Measurements from ENCODE around the gene TP53INP2. TPM values are rescaled to one million over a fixed set of nuclear protein-coding genes. Genes with fewer than 3 reads are reported as not detected.

The TP53INP2 gene
- total and polyA plus RNA-seq, 2 of the 4 experiments (the other 2 are of a cell fraction), result 1.3 to 7.4 TPM

DNA sequence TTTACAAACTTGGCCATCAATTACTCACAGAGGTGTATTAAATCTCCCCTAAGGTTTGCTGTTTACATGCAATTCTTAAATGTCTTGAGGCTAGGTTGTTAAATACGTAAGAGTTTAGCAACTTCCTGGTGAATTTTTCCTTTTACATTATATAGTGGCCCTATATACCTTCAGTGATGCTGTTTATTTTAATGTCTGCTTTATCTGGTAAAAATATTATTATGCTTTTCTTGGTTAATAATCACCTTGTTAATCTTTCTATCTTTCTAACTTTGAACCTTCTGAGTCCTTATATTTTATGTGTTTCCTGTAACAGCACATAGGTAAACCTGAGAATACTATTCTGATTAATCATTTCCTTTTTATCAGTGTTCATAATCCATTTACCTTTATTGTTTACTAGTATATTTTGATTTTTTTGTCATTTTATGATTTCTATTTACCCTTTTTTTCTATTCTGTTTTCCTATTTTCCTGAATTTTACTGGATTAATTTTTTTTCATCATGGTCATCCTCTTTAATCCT, 57.9 kb downstream of the TP53INP2 start:
- no TSS peak for BruUV-seq (replicated peaks)
- no peak overlapping the region for H2BK5ac ChIP-seq (ENCODE audit: low read depth, low read length, poor library complexity, severe bottlenecking)
- H4K91ac ChIP-seq (ENCODE audit: insufficient read depth, low read depth, low read length), result no peak overlapping the region
- no peaks in the 10 kb centered on the region for H3K4me1 ChIP-seq (ENCODE audit: control insufficient read depth, insufficient read depth, low read length)
- no peak overlapping the region for H3K27ac ChIP-seq (ENCODE audit: insufficient read depth, low read length)
- H3K56ac ChIP-seq (ENCODE audit: extremely low read depth, insufficient read depth, low read length), result no peak overlapping the region
- no peaks in the 10 kb centered on the region for H4K20me1 ChIP-seq (ENCODE audit: insufficient read depth, low read length)
- DNase-seq, result no peak
- H4K5ac ChIP-seq (ENCODE audit: low read depth, low read length), result no peak overlapping the region
- H3K9me3 ChIP-seq (ENCODE audit: control insufficient read depth, insufficient read depth, low read length), result no peaks in the 10 kb centered on the region
- POLR2A ChIA-PET (ENCODE audit: unreplicated experiment), result no interaction called here
- peaks cover 31% of the 10 kb centered on the region for H3K36me3 ChIP-seq (ENCODE audit: control insufficient read depth, insufficient read depth, low read length)
- H3K27me3 ChIP-seq (ENCODE audit: control insufficient read depth, insufficient read depth, low read length), result no peaks in the 10 kb centered on the region
- no peak overlapping the region for H3K18ac ChIP-seq (ENCODE audit: low read depth, low read length)
- no peak overlapping the region for H2BK20ac ChIP-seq (ENCODE audit: low read depth, low read length)
- no peak overlapping the region for H3K9ac ChIP-seq (ENCODE audit: low read depth, low read length)
- peaks cover 15 to 38% of the 10 kb centered on the region in 2 experiments; a peak in 3 of 4 replicates for H3K79me1 ChIP-seq (ENCODE audit: low read depth in 1 of 2, low read length in 2 of 2)
- H2AFZ ChIP-seq (replicated peaks; ENCODE audit: low read length, poor library complexity), result no peak overlapping the region
- no peak overlapping the region for H3K4me3 ChIP-seq (ENCODE audit: insufficient read depth, low read depth, low read length)
- H2AK9ac ChIP-seq (replicated peaks; ENCODE audit: low read depth, low read length, poor library complexity), result no peak overlapping the region
- WGBS, 2 experiments (ENCODE audit: extremely low coverage in 2 of 2, insufficient read length in 1 of 2), result no CpG with 5 or more reads among the region's 1 CpG
- dilution Hi-C loops (cut with HindIII; ENCODE audit: low sequenced_read_pairs, unreplicated experiment) (no loop called here), intact Hi-C loops (cut with micrococcal nuclease) (no loop called here), in situ Hi-C loops (cut with MboI; ENCODE audit: low sequenced_read_pairs) (loop anchor here (10.0 kb wide), 1 partner anchor 177 kb away; no protein-coding TSS in a partner anchor)
- H3K4ac ChIP-seq (ENCODE audit: low read depth, low read length), result no peak overlapping the region
- H3K23ac ChIP-seq (ENCODE audit: low read depth, low read length), result no peak overlapping the region
- H2AK5ac ChIP-seq (ENCODE audit: low read depth, low read length), result no peak overlapping the region
- CTCF ChIA-PET, result no interaction called here
- H2BK15ac ChIP-seq (ENCODE audit: low read depth, low read length), result no peak overlapping the region
- no peak overlapping the region for H4K8ac ChIP-seq (ENCODE audit: low read depth in 2 of 2, low read length in 2 of 2)
- TF ChIP-seq POLR2A (IDR thresholded peaks at IDR 0.05; ENCODE audit: low read depth, low read length), result no peak
- no peak for TF ChIP-seq RFX5 (IDR thresholded peaks at IDR 0.05; ENCODE audit: low read depth, low read length)
- no peak for TF ChIP-seq CHD1 (IDR thresholded peaks at IDR 0.05; ENCODE audit: low read depth, low read length)
- TF ChIP-seq MXI1 (IDR thresholded peaks at IDR 0.05; ENCODE audit: borderline replicate concordance, low read depth, low read length), result no peak
- no peak for TF ChIP-seq RAD21 (IDR thresholded peaks at IDR 0.05; ENCODE audit: low read length)
- TF ChIP-seq, protein P1, sequence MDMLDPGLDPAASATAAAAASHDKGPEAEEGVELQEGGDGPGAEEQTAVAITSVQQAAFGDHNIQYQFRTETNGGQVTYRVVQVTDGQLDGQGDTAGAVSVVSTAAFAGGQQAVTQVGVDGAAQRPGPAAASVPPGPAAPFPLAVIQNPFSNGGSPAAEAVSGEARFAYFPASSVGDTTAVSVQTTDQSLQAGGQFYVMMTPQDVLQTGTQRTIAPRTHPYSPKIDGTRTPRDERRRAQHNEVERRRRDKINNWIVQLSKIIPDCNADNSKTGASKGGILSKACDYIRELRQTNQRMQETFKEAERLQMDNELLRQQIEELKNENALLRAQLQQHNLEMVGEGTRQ (IDR thresholded peaks at IDR 0.05; ENCODE audit: low read depth, low read length), result no peak
- no peak for TF ChIP-seq MAFK (IDR thresholded peaks at IDR 0.05; ENCODE audit: low read depth, low read length)
- TF ChIP-seq, protein P2, sequence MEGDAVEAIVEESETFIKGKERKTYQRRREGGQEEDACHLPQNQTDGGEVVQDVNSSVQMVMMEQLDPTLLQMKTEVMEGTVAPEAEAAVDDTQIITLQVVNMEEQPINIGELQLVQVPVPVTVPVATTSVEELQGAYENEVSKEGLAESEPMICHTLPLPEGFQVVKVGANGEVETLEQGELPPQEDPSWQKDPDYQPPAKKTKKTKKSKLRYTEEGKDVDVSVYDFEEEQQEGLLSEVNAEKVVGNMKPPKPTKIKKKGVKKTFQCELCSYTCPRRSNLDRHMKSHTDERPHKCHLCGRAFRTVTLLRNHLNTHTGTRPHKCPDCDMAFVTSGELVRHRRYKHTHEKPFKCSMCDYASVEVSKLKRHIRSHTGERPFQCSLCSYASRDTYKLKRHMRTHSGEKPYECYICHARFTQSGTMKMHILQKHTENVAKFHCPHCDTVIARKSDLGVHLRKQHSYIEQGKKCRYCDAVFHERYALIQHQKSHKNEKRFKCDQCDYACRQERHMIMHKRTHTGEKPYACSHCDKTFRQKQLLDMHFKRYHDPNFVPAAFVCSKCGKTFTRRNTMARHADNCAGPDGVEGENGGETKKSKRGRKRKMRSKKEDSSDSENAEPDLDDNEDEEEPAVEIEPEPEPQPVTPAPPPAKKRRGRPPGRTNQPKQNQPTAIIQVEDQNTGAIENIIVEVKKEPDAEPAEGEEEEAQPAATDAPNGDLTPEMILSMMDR (conservative IDR thresholded peaks at IDR 0.05; ENCODE audit: low read depth, low read length), result no peak
- no peak for TF ChIP-seq BHLHE40 (IDR thresholded peaks at IDR 0.05; ENCODE audit: low read depth, low read length)
- TF ChIP-seq, protein P3, sequence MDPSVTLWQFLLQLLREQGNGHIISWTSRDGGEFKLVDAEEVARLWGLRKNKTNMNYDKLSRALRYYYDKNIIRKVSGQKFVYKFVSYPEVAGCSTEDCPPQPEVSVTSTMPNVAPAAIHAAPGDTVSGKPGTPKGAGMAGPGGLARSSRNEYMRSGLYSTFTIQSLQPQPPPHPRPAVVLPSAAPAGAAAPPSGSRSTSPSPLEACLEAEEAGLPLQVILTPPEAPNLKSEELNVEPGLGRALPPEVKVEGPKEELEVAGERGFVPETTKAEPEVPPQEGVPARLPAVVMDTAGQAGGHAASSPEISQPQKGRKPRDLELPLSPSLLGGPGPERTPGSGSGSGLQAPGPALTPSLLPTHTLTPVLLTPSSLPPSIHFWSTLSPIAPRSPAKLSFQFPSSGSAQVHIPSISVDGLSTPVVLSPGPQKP (IDR thresholded peaks at IDR 0.05; ENCODE audit: borderline replicate concordance, low read depth, low read length), result no peak
- no peak for TF ChIP-seq FOS (IDR thresholded peaks at IDR 0.05; ENCODE audit: low read depth, low read length)
- no peak for TF ChIP-seq CEBPB (IDR thresholded peaks at IDR 0.05; ENCODE audit: low read depth, low read length)
- TF ChIP-seq MAZ (IDR thresholded peaks at IDR 0.05; ENCODE audit: borderline replicate concordance, low read depth, low read length), result no peak
- TF ChIP-seq RCOR1 (IDR thresholded peaks at IDR 0.05; ENCODE audit: insufficient replicate concordance, low read length), result no peak
- no peak for TF ChIP-seq NFE2L2 (IDR thresholded peaks at IDR 0.05; ENCODE audit: low read depth, low read length)
- TF ChIP-seq SMC3 (IDR thresholded peaks at IDR 0.05; ENCODE audit: low read depth, low read length), result no peak
- H3K14ac ChIP-seq (replicated peaks; ENCODE audit: low read depth, low read length), result no peak overlapping the region
- H2BK120ac ChIP-seq (ENCODE audit: low read depth, low read length), result no peak overlapping the region
- H3K4me2 ChIP-seq (ENCODE audit: low read depth, low read length), result no peak overlapping the region
- no peak for ATAC-seq (ENCODE audit: low read depth)
- H3K9me1 ChIP-seq (ENCODE audit: insufficient read depth, low read length), result 0 out of 2 replicates have a peak, but pooled peaks cover 4% of the 10 kb centered on the region
